ENCODE measurements around the gene ICAM5. TPM values are rescaled to one million over a fixed set of nuclear protein-coding genes. Genes with fewer than 3 reads are reported as not detected.
A peak's percentile ranks its signal among the peaks of the same experiment; 100 is the strongest.

Gene ICAM5
- total and polyA plus RNA-seq, 9 of the 15 experiments (the other 6 are each of a cell fraction or from before 2014, with no cell fraction given), result 0.10 to 114 (median 13.7) TPM

DNA sequence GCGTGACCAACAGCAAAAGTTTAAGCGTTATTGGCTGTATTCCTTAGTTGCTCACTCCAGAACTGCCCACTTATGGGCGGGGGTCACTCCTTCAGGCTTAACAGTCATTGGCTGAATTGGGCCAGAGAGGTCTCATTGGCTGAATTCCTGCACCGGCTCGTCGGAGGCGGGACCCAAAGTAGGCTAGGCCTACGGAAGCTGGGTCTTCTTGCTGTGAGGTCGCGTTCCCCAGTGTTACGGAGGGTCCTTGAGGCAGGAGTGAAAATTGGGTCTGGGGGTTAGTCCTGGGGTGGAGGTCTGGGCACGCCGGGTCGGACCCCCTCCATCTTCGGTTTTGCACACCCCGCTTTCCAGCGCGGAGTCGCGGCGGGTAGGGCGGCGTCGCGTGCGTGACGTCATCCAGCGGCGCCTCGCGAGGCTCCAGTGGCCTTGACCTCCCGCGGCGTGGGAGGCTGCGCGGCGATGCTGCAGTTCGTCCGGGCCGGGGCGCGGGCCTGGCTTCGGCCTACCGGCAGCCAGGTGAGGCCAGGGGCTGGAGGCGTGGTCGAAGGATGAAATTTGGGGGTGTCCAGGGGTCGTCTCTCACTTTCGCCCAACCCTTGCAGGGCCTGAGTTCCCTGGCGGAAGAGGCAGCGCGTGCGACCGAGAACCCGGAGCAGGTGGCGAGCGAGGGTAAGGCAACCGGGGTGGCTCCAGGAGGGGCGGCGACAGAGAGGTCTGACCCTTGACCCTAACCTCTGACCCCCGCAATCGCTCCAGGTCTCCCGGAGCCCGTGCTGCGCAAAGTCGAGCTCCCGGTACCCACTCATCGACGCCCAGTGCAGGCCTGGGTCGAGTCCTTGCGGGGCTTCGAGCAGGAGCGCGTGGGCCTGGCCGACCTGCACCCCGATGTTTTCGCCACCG, 37.7 kb upstream of the ICAM5 start, which contains the start of gene MRPL4 (continued):
- TF ChIP-seq, protein P1, sequence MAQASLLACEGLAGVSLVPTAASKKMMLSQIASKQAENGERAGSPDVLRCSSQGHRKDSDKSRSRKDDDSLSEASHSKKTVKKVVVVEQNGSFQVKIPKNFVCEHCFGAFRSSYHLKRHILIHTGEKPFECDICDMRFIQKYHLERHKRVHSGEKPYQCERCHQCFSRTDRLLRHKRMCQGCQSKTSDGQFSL (CRISPR knock-in tag; IDR thresholded peaks at IDR 0.05), result peak; percentile 45; the same call in 1 of the 2 replicates
- TF ChIP-seq, protein P1 (tag; IDR thresholded peaks at IDR 0.05), result no peak
- TF ChIP-seq, protein P2, sequence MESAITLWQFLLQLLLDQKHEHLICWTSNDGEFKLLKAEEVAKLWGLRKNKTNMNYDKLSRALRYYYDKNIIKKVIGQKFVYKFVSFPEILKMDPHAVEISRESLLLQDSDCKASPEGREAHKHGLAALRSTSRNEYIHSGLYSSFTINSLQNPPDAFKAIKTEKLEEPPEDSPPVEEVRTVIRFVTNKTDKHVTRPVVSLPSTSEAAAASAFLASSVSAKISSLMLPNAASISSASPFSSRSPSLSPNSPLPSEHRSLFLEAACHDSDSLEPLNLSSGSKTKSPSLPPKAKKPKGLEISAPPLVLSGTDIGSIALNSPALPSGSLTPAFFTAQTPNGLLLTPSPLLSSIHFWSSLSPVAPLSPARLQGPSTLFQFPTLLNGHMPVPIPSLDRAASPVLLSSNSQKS (CRISPR knock-in tag; IDR thresholded peaks at IDR 0.05), result no peak
- no peak for TF ChIP-seq CLOCK (CRISPR knock-in tag; IDR thresholded peaks at IDR 0.05; ENCODE audit: borderline replicate concordance)
- TF ChIP-seq, protein P3, sequence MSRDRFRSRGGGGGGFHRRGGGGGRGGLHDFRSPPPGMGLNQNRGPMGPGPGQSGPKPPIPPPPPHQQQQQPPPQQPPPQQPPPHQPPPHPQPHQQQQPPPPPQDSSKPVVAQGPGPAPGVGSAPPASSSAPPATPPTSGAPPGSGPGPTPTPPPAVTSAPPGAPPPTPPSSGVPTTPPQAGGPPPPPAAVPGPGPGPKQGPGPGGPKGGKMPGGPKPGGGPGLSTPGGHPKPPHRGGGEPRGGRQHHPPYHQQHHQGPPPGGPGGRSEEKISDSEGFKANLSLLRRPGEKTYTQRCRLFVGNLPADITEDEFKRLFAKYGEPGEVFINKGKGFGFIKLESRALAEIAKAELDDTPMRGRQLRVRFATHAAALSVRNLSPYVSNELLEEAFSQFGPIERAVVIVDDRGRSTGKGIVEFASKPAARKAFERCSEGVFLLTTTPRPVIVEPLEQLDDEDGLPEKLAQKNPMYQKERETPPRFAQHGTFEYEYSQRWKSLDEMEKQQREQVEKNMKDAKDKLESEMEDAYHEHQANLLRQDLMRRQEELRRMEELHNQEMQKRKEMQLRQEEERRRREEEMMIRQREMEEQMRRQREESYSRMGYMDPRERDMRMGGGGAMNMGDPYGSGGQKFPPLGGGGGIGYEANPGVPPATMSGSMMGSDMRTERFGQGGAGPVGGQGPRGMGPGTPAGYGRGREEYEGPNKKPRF (IDR thresholded peaks at IDR 0.05; ENCODE audit: low read depth, low read length), result no peak
- peak; percentile 90 for TF ChIP-seq MBD2 (IDR thresholded peaks at IDR 0.05; ENCODE audit: borderline replicate concordance, low read depth)
- TF ChIP-seq TFE3 (CRISPR knock-in tag; IDR thresholded peaks at IDR 0.05), result no peak
- no peak for TF ChIP-seq ZNF133 (CRISPR knock-in tag; IDR thresholded peaks at IDR 0.05)
- no peak for TF ChIP-seq TCF7L2 (IDR thresholded peaks at IDR 0.05; ENCODE audit: low read depth, low read length)
- no peak for TF ChIP-seq HDGF (IDR thresholded peaks at IDR 0.05)
- TF ChIP-seq PKNOX1 (IDR thresholded peaks at IDR 0.05), result peak; percentile 63; the same call in 1 of the 2 replicates
- TF ChIP-seq, protein P4, sequence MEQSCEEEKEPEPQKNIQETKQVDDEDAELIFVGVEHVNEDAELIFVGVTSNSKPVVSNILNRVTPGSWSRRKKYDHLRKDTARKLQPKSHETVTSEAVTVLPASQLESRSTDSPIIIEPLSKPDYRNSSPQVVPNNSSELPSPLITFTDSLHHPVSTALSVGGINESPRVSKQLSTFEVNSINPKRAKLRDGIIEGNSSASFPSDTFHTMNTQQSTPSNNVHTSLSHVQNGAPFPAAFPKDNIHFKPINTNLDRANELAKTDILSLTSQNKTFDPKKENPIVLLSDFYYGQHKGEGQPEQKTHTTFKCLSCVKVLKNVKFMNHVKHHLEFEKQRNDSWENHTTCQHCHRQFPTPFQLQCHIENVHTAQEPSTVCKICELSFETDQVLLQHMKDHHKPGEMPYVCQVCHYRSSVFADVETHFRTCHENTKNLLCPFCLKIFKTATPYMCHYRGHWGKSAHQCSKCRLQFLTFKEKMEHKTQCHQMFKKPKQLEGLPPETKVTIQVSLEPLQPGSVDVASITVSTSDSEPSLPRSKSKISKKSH (CRISPR knock-in tag; IDR thresholded peaks at IDR 0.05), result no peak
- peak; percentile 87 for TF ChIP-seq GABPB1 (CRISPR knock-in tag; IDR thresholded peaks at IDR 0.05)
- TF ChIP-seq POLR3G (IDR thresholded peaks at IDR 0.05; ENCODE audit: extremely low read depth, insufficient read length, insufficient replicate concordance), result no peak
- TF ChIP-seq U2AF1 (optimal IDR thresholded peaks at IDR 0.05; ENCODE audit: low read depth, low read length), result peak; percentile 84

Data from K562 (cell line).